Measurements from ENCODE around the gene ATP1B1. TPM values are rescaled to one million over a fixed set of nuclear protein-coding genes. Genes with fewer than 3 reads are reported as not detected.
"Not testable (repeated sequence)": the region's sequence is repeated elsewhere in the genome, so short reads cannot be mapped to it uniquely, and the experiment has no call there.

The ATP1B1 gene
- total RNA-seq, 2 experiments from 2014 or later, result 4.0 to 5.4 TPM

- DNase-seq (no peak), ATAC-seq (no peak)
- H3K27ac Mint-ChIP-seq, result no peak overlapping the region
- H3K9me3 Mint-ChIP-seq (ENCODE audit: low read depth), result no peaks in the 10 kb centered on the region
- CTCF ChIA-PET, result no interaction called here
- no peaks in the 10 kb centered on the region for H3K4me1 Mint-ChIP-seq
- no peaks in the 10 kb centered on the region for H3K27me3 Mint-ChIP-seq
- H3K36me3 Mint-ChIP-seq, result peaks cover 4% of the 10 kb centered on the region
- no peak overlapping the region for H3K4me3 Mint-ChIP-seq
These were observed 69.0 kb downstream of the ATP1B1 start for GRCh38 chr1:169175461-169175860.

- H3K9me3 Mint-ChIP-seq (ENCODE audit: low read depth); H3K36me3 Mint-ChIP-seq; H3K27me3 Mint-ChIP-seq; DNase-seq; H3K27ac Mint-ChIP-seq; H3K4me1 Mint-ChIP-seq; ATAC-seq; CTCF ChIA-PET; H3K4me3 Mint-ChIP-seq: not testable (repeated sequence)
These were observed 72.9 kb downstream of the ATP1B1 start for GRCh38 chr1:169179431-169179830.

GRCh38 chr1:169180174-169180573, 73.7 kb downstream of the ATP1B1 start:
- DNase-seq (no peak), ATAC-seq (no peak)
- H3K27ac Mint-ChIP-seq, result no peak overlapping the region
- peaks cover 4% of the 10 kb centered on the region for H3K36me3 Mint-ChIP-seq
- H3K4me1 Mint-ChIP-seq, result no peaks in the 10 kb centered on the region
- no peak overlapping the region for H3K4me3 Mint-ChIP-seq
- no peaks in the 10 kb centered on the region for H3K9me3 Mint-ChIP-seq (ENCODE audit: low read depth)
- CTCF ChIA-PET, result no interaction called here
- no peaks in the 10 kb centered on the region for H3K27me3 Mint-ChIP-seq
